GM21447 (cell line): Measurements from ENCODE around the gene TXNRD1.
A peak's percentile ranks its signal among the peaks of the same experiment; 100 is the strongest.

ENCODE experiments used
- ATAC-seq: cut with Tn5 transposase; IDR thresholded peaks from one replicate; pipeline ENCODE4 v1.9.1; 2021; ENCODE audit not compliant: unreplicated experiment

Gene TXNRD1

GRCh38 chr12:104297477-104298113 lies 82.0 kb downstream of the TXNRD1 start:
- no peak for ATAC-seq

GRCh38 chr12:104299842-104300481 lies 84.4 kb downstream of the TXNRD1 start:
- no peak for ATAC-seq

GRCh38 chr12:104303538-104304151 lies 88.1 kb downstream of the TXNRD1 start, which contains the start of gene EID3:
Gene EID3 (plus strand): TSS chr12:104303739. CDS start chr12:104303935, 196 bp downstream.
- peak; percentile 92 for ATAC-seq

- ATAC-seq, result no peak
These were observed 88.9 kb downstream of the TXNRD1 start for GRCh38 chr12:104304261-104305009.

- no peak for ATAC-seq
These were observed 89.8 kb downstream of the TXNRD1 start for GRCh38 chr12:104305349-104305748.

- no peak for ATAC-seq
These were observed 90.8 kb downstream of the TXNRD1 start for GRCh38 chr12:104306376-104306775.

GRCh38 chr12:104306943-104307654 lies 91.5 kb downstream of the TXNRD1 start:
- ATAC-seq, result no peak

- ATAC-seq, result no peak
These were observed 92.0 kb downstream of the TXNRD1 start for GRCh38 chr12:104307655-104308000.

- no peak for ATAC-seq
These were observed 93.9 kb downstream of the TXNRD1 start for GRCh38 chr12:104309446-104309993.

- no peak for ATAC-seq
These were observed 95.4 kb downstream of the TXNRD1 start for GRCh38 chr12:104310751-104311633.

- ATAC-seq, result no peak
These were observed 96.6 kb downstream of the TXNRD1 start for GRCh38 chr12:104312202-104312601.

GRCh38 chr12:104312654-104313053 lies 97.1 kb downstream of the TXNRD1 start:
- no peak for ATAC-seq

- no peak for ATAC-seq
These were observed 98.1 kb downstream of the TXNRD1 start for GRCh38 chr12:104313568-104314241.

- no peak for ATAC-seq
These were observed 98.6 kb downstream of the TXNRD1 start for GRCh38 chr12:104314242-104314614.

- no peak for ATAC-seq
These were observed 100.0 kb downstream of the TXNRD1 start for GRCh38 chr12:104315326-104316224.

GRCh38 chr12:104316936-104317335 lies 101.4 kb downstream of the TXNRD1 start:
- no peak for ATAC-seq

- ATAC-seq, result no peak
These were observed 102.1 kb downstream of the TXNRD1 start for GRCh38 chr12:104317538-104318210.

GRCh38 chr12:104319028-104319427 lies 103.4 kb downstream of the TXNRD1 start:
- no peak for ATAC-seq
